K562 (cell line): ENCODE data around the gene SLC5A6. TPM values are rescaled to one million over a fixed set of nuclear protein-coding genes. Genes with fewer than 3 reads are reported as not detected.

Experiments used
- ATAC-seq: fragments of 200-7000 bp; cut with Tn5 transposase; 3 replicates; pipeline ENCODE4 v1.9.1; 2020; ENCODE audit warnings: moderate library complexity
- BruUV-seq: library from RNA; stranded (reverse); fragments of 400-500 nt; replicated peaks from 2 replicates; lab custom pipeline; 2021; lab: Mats Ljungman, UMichigan
- CTCF ChIA-PET: fragments of 300-600 bp; formaldehyde crosslinking; extraction: SDS; loops from one replicate; lab custom pipeline; 2021; ENCODE audit warnings: low intra/inter-chr PET ratio; lab: Yijun Ruan, JAX
- POLR2A ChIA-PET: fragments of 300-600, 350-650 bp; sonication (Branson Sonifier 250); formaldehyde crosslinking; extraction: SDS; loops from one replicate; lab custom pipeline; 2021; ENCODE audit warnings: antibody characterized with exemption, inconsistent platforms; lab: Yijun Ruan, JAX
- DNase-seq, 4 experiments: peaks; one replicate each; pipeline versions ENCODE4 v3.0.0 to v3.0.0-alpha.2; 2011 to 2018; ENCODE audit warnings: low spot score in 3 of 4, mixed read lengths in 3 of 4; ENCODE audit errors: extremely low read depth in 1 of 4
- FAIRE-seq: peaks from 2 replicates; lab custom pipeline; 2011; peaks lifted over from hg19 to GRCh38; lab: Jason Lieb, UNC
- H2AFZ ChIP-seq: 2 replicates; pipeline ENCODE4 v1.6.0; 2011; ENCODE audit warnings: low read depth, low read length, control low read depth, inconsistent platforms
- H3K27ac ChIP-seq: fragments of 200-600 bp; 3 replicates; pipeline ENCODE4 v1.8.0; 2011; ENCODE audit warnings: low read depth, mild to moderate bottlenecking, control low read depth, inconsistent platforms, low read length, moderate library complexity, mixed read lengths; ENCODE audit errors: extremely low read depth
- H3K27me3 ChIP-seq, 2 experiments: fragments of 300-600 bp in 1 of 2; 2 replicates in 1 of 2; 3 replicates in 1 of 2; pipeline versions ENCODE4 v1.6.0 to v1.8.0; 2011; ENCODE audit warnings: inconsistent platforms in 2 of 2, low read length in 2 of 2, mild to moderate bottlenecking in 1 of 2, mixed read lengths in 1 of 2, moderate library complexity in 1 of 2; ENCODE audit not compliant: control insufficient read depth in 2 of 2, insufficient read depth in 2 of 2
- H3K36me3 ChIP-seq: fragments of 300-600 bp; 3 replicates; pipeline ENCODE4 v1.8.0; 2011; ENCODE audit warnings: mild to moderate bottlenecking, low read length, inconsistent platforms; ENCODE audit not compliant: control insufficient read depth, insufficient read depth
- H3K4me1 ChIP-seq, 2 experiments: fragments of 200-600 bp in 1 of 2; replicated peaks in 1 of 2; 2 replicates in 1 of 2; 3 replicates in 1 of 2; pipeline versions ENCODE4 v1.5.1 to v1.8.0; 2011; ENCODE audit warnings: inconsistent platforms in 2 of 2, low read length in 2 of 2, mild to moderate bottlenecking in 1 of 2, mixed read lengths in 1 of 2, moderate library complexity in 1 of 2; ENCODE audit not compliant: control insufficient read depth in 2 of 2, insufficient read depth in 2 of 2
- H3K4me2 ChIP-seq: 2 replicates; pipeline ENCODE4 v1.6.1; 2011; ENCODE audit warnings: low read length, control low read depth, inconsistent platforms, mixed read lengths; ENCODE audit not compliant: insufficient read depth
- H3K4me3 ChIP-seq: fragments of 200-600 bp; sonication (generic), shearing (Covaris generic); 2 replicates; pipeline ENCODE4 v1.5.1; 2016; ENCODE audit warnings: control low read depth, inconsistent platforms
- H3K79me2 ChIP-seq: fragments of 200-600 bp; 3 replicates; pipeline ENCODE4 v1.8.0; 2011; ENCODE audit warnings: low read length, inconsistent platforms; ENCODE audit not compliant: control insufficient read depth, insufficient read depth
- H3K9ac ChIP-seq, 2 experiments: 2 replicates each; pipeline versions ENCODE4 v1.6.0 to v1.6.1; 2011; ENCODE audit warnings: low read depth in 2 of 2, low read length in 2 of 2, control low read depth in 1 of 2, inconsistent platforms in 1 of 2, mild to moderate bottlenecking in 1 of 2, mixed read lengths in 1 of 2; ENCODE audit not compliant: insufficient read depth in 1 of 2
- H3K9me1 ChIP-seq: one replicate; pipeline ENCODE4 v1.6.0; 2011; ENCODE audit warnings: inconsistent platforms, mild to moderate bottlenecking, low read length, moderate library complexity; ENCODE audit not compliant: control insufficient read depth, insufficient read depth
- H3K9me3 ChIP-seq: replicated peaks from 2 replicates; pipeline ENCODE4 v1.5.1; 2011; ENCODE audit warnings: low read depth, low read length, inconsistent platforms; ENCODE audit not compliant: control insufficient read depth, insufficient read depth
- H4K20me1 ChIP-seq: replicated peaks from 2 replicates; pipeline ENCODE4 v1.6.1; 2011; ENCODE audit warnings: low read length, inconsistent platforms, mixed read lengths; ENCODE audit not compliant: control insufficient read depth, insufficient read depth
- CCAR2 ChIP-seq: fragments of 200-400 bp; formaldehyde crosslinking; IDR thresholded peaks from 2 replicates; pipeline ENCODE4 v1.6.1; 2017; ENCODE audit warnings: mild to moderate bottlenecking, low read depth, low read length
- COPS2 ChIP-seq: fragments of 450-650 bp; conservative IDR thresholded peaks from 2 replicates; pipeline ENCODE4 v1.6.1; 2016; ENCODE audit warnings: mild to moderate bottlenecking, moderate library complexity
- GTF2F1 ChIP-seq: IDR thresholded peaks from 2 replicates; pipeline ENCODE4 v1.6.1; 2011; ENCODE audit warnings: low read depth, low read length, improper control_type of control experiment
- PHF8 ChIP-seq: fragments of 200-600 bp; sonication (generic); IDR thresholded peaks from 2 replicates; pipeline ENCODE4 v1.6.1; 2012; ENCODE audit warnings: mixed run types, mild to moderate bottlenecking, inconsistent platforms, low read length, moderate library complexity, borderline replicate concordance
- ZKSCAN3 ChIP-seq: fragments of 250-450 bp; sonication (Bioruptor Pico); IDR thresholded peaks from 2 replicates; pipeline ENCODE4 v1.4.0; 2020
- WGBS: fragments of 100-300 bp; shearing (Covaris generic); methylation state at CpG from one replicate; pipeline ENCODE4 v1.1.6; 2016; ENCODE audit warnings: low coverage, mixed read lengths; ENCODE audit not compliant: insufficient coverage; ENCODE audit errors: missing lambda C conversion rate; 5-methylcytosine and 5-hydroxymethylcytosine counted together
- in situ Hi-C: fragments of 300-500 bp; cut with MboI; formaldehyde crosslinking; loops from 4 replicates; pipeline ENCODE4 v1.15.0; 2018; ENCODE audit warnings: inconsistent platforms, mixed read lengths
- intact Hi-C: fragments of 100-400 bp; cut with micrococcal nuclease; formaldehyde crosslinking; loops from 2 replicates; pipeline ENCODE4 v1.14.2; 2022
- polyA plus RNA-seq, 8 experiments: library from polyadenylated mRNA; depleted of rRNA in 4 of 8; stranded (reverse) in 5 of 8; unstranded in 3 of 8; fragments of >200 nt; fragmentation: Nextera tagmentation in 2 of 8; fragmentation: Illumina TruSeq in 1 of 8; extraction: Ambion mirVana in 2 of 8; extraction: Trizol in 1 of 8; gene quantifications; 2 replicates each; pipeline versions ENCODE4 v1.2.1 to v1.2.3, GENCODE V29; 2011 to 2014; ENCODE audit warnings: inconsistent platforms in 1 of 8, missing spikeins in 1 of 8
- total RNA-seq, 7 experiments: library from RNA; depleted of rRNA in 6 of 7; stranded (reverse); fragments of >200 nt in 6 of 7; fragmentation: Illumina TruSeq in 2 of 7; extraction: Trizol in 2 of 7; gene quantifications; 2 replicates each; pipeline versions ENCODE4 v1.2.1 to v1.2.3, GENCODE V29; 2011 to 2021; ENCODE audit warnings: low replicate concordance in 1 of 7
- TF ChIP-seq, protein P1 (sequence below): IDR thresholded peaks from 2 replicates; pipeline ENCODE4 v1.6.1; 2011; ENCODE audit not compliant: insufficient read length; ENCODE audit errors: extremely low read depth

SLC5A6 gene
- total and polyA plus RNA-seq, 9 of the 15 experiments (the other 6 are each of a cell fraction or from before 2014, with no cell fraction given): 32.6 to 137 (median 107) TPM

DNA sequence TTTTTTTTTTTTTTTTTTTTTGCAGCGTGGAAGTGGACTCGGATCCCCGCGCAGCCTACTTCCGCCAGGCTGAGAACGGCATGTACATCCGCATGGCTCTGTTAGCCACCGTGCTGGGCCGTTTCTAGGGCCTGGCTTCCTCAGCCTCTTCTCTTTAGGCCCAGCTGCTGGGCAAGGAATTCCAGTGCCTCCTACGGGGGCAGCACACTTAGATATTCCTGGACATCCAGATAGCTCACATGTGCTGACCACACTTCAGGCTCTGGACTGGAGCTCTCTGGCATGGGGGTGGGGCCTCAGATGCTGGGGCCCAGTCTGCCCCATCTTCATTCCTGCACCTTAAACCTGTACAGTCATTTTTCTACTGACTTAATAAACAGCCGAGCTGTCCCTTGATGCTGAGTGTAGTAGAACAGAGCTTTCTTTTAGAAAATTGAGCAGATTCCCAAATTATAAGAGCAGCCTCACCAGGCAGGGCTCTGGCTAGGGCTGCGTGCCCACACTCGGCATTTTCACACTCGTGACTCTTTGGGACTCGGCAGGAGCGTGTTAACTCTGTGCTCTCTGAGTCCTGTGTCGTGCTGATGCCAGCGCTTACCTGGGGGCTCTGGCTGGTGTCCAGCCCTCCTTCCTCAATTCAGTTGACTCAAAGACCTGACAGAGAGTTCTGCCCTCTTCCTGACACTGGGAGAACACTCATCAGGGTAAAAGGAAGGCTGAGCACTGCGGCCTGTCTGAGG, 31.5 kb upstream of the SLC5A6 start:
- no peak for FAIRE-seq
- Histone ChIP-seq H3K9ac (no peak overlapping the region), H3K4me2 (no peak overlapping the region), H3K4me3 (no peak overlapping the region), H3K36me3 (peaks cover 61% of the 10 kb centered on the region), H2AFZ (no peak overlapping the region), H3K27me3 (no peaks in the 10 kb centered on the region), H3K27ac (no peak overlapping the region), H3K79me2 (no peaks in the 10 kb centered on the region), H3K9me3 (no peaks in the 10 kb centered on the region), H4K20me1 (0 out of 2 replicates have a peak, but pooled peaks cover 4% of the 10 kb centered on the region), H3K4me1 (peaks cover 0 to 6% of the 10 kb centered on the region in 2 experiments; a peak in 1 of 5 replicates), H3K9me1 (no peaks in the 10 kb centered on the region)
- intact Hi-C loops (no loop called here), in situ Hi-C loops (no loop called here)
- ChIA-PET POLR2A (interaction anchor here (0.6 to 1.1 kb wide), 4 partner anchors 12 to 501 kb away, joined by 3 to 4 read pairs (median 3); no protein-coding TSS in a partner anchor), CTCF (no interaction called here)
- ATAC-seq: no peak
- no peak for DNase-seq
- BruUV-seq: TSS peak; percentile 29
- TF ChIP-seq COPS2: no peak
- TF ChIP-seq, protein P1, sequence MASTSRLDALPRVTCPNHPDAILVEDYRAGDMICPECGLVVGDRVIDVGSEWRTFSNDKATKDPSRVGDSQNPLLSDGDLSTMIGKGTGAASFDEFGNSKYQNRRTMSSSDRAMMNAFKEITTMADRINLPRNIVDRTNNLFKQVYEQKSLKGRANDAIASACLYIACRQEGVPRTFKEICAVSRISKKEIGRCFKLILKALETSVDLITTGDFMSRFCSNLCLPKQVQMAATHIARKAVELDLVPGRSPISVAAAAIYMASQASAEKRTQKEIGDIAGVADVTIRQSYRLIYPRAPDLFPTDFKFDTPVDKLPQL: no peak
- TF ChIP-seq PHF8: no peak
- TF ChIP-seq ZKSCAN3 (CRISPR knock-in tag): no peak
- no peak for TF ChIP-seq GTF2F1
- TF ChIP-seq CCAR2: no peak
- WGBS: 90% methylated on average over 12 of the region's 19 CpGs
